Gastrocnemius medialis (tissue), 4 donors: ENCODE results near the gene PHLPP2. TPM values are rescaled to one million over a fixed set of nuclear protein-coding genes. Genes with fewer than 3 reads are reported as not detected.

Source experiments
- ATAC-seq, 2 donors: fragments of 150-250 bp; one replicate each; pipeline ENCODE4 v1.9.1; 2016
- DNase-seq, 2 donors: peaks; one replicate each; pipeline ENCODE4 v3.0.0-alpha.2; 2019
- H3K27ac ChIP-seq, 4 donors: fragments of 200-600 bp; sonication (generic); 1 replicate in 1 of 4; 2 replicates in 3 of 4; pipeline ENCODE4 v1.5.1; 2016 to 2018; ENCODE audit warnings: mild to moderate bottlenecking in 2 of 4, moderate library complexity in 1 of 4
- H3K27me3 ChIP-seq, 3 donors: fragments of 200-600 bp; sonication (generic) in 2 of 3; 1 replicate in 1 of 3; 2 replicates in 2 of 3; pipeline versions ENCODE4 v1.5.1 to v1.6.0; 2016 to 2019; ENCODE audit warnings: mild to moderate bottlenecking in 1 of 3, moderate library complexity in 1 of 3
- H3K36me3 ChIP-seq, 2 donors: fragments of 200-600 bp; sonication (generic) in 1 of 2; one replicate each; pipeline ENCODE4 v1.5.1; 2017 to 2018
- H3K4me1 ChIP-seq, 2 donors: fragments of 200-600 bp; sonication (generic) in 1 of 2; one replicate each; pipeline ENCODE4 v1.5.1; 2016 to 2017; ENCODE audit warnings: mild to moderate bottlenecking in 2 of 2
- H3K4me3 ChIP-seq, 4 donors: fragments of 200-600 bp; sonication (generic) in 3 of 4; 1 replicate in 1 of 4; 2 replicates in 3 of 4; pipeline ENCODE4 v1.5.1; 2016 to 2019; ENCODE audit warnings: mild to moderate bottlenecking in 2 of 4
- H3K9me3 ChIP-seq, 3 donors: fragments of 200-600 bp; sonication (generic) in 2 of 3; 1 replicate in 1 of 3; 2 replicates in 2 of 3; pipeline ENCODE4 v1.5.1; 2016 to 2019
- CTCF ChIP-seq, 5 experiments: fragments of 450-650 bp in 3 of 5; fragments of 200-600 bp in 2 of 5; sonication (generic) in 2 of 5; IDR thresholded peaks in 4 of 5; conservative IDR thresholded peaks in 1 of 5; 1 replicate in 4 of 5; 2 replicates in 1 of 5; pipeline ENCODE4 v1.5.1; 2016 to 2019; ENCODE audit warnings: antibody characterized with exemption in 5 of 5, mild to moderate bottlenecking in 3 of 5, moderate library complexity in 3 of 5
- POLR2A ChIP-seq, 2 donors: fragments of 450-650 bp; IDR thresholded peaks; one replicate each; pipeline ENCODE4 v1.6.1; 2017; ENCODE audit warnings: antibody characterized with exemption in 2 of 2, mild to moderate bottlenecking in 2 of 2, moderate library complexity in 2 of 2
- in situ Hi-C, 4 donors: fragments of 200-750 bp; cut with MboI; loops; one replicate each; pipeline versions ENCODE4 v1.15.0 to v1.8.0; 2017; ENCODE audit warnings: low sequenced_read_pairs in 4 of 4
- intact Hi-C: fragments of 100-400 bp; cut with DNase I; formaldehyde crosslinking; loops from one replicate; pipeline ENCODE4 v1.15.1; 2023; ENCODE audit warnings: low total_unique reads
- total RNA-seq, 4 donors: library from RNA; depleted of rRNA; stranded (reverse); fragments of >200 nt; gene quantifications; one replicate each; pipeline versions ENCODE4 v1.1.0 to v1.2.3, GENCODE V29; 2016

PHLPP2 gene
- total RNA-seq, 4 donors from 2014 or later, result 4.5 to 9.1 (median 5.0) TPM

- H3K36me3 ChIP-seq, result peaks cover 0 to 27% of the 10 kb centered on the region in 2 donors
- no peaks in the 10 kb centered on the region for H3K9me3 ChIP-seq
- in situ Hi-C loops, result no loop called here
- intact Hi-C loops, result no loop called here
- ATAC-seq, result no peak
- no peaks in the 10 kb centered on the region for H3K27me3 ChIP-seq
- H3K27ac ChIP-seq, result no peak overlapping the region
- TF ChIP-seq POLR2A (IDR thresholded peaks at IDR 0.05), result no peak
- no peak for DNase-seq
- no peak overlapping the region for H3K4me3 ChIP-seq
- no peaks in the 10 kb centered on the region for H3K4me1 ChIP-seq
Observed at GRCh38 chr16:71647391-71647790, 77.1 kb downstream of the PHLPP2 start.

DNA sequence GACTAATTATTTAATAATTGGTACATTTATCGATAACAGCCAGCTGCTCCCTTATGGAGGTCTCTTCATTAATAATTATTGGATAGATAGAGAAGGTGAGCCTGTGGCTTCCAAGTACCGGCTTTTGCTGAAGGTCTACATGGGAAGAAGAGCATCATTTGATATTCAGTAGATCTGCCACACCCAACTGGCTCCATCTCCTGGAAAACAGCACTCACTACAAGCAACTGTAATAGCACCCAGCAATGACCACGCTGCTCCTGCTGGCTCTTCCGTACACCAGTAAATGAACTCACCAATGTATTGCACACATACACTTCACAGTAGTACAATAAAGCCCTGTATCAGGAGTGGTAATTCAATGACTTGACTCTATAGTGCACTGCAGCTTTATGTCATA, 79.1 kb downstream of the PHLPP2 start:
- H3K9me3 ChIP-seq, result no peaks in the 10 kb centered on the region
- in situ Hi-C loops (no loop called here), intact Hi-C loops (no loop called here)
- DNase-seq (no peak), ATAC-seq (no peak)
- peaks cover 0 to 28% of the 10 kb centered on the region in 2 donors for H3K36me3 ChIP-seq
- H3K4me1 ChIP-seq, result no peaks in the 10 kb centered on the region
- H3K4me3 ChIP-seq, result no peak overlapping the region
- H3K27me3 ChIP-seq, result no peaks in the 10 kb centered on the region
- no peak overlapping the region for H3K27ac ChIP-seq
- TF ChIP-seq CTCF (IDR thresholded peaks at IDR 0.05 in 4 of 5, conservative IDR thresholded peaks at IDR 0.05 in 1 of 5) (no peak), POLR2A (IDR thresholded peaks at IDR 0.05) (no peak)

DNA sequence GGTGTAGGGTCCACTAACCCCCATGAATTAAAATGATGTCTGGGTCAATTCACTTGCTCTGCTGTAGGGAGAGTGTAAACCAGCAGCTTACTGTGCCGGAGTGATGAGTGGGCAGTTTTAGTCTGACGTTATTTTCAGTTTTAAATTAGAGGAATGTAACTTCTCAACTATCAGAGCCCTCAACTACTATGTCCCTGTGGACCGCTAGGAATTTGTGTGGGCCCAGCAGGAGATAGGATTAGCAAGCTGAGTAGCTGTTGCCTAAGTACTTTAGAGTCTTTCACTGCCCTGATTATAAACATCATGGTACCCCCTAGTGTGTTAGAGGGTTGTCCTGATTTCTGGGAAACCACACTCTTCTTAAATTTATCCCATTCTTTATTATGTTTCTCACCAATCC, 87.1 kb downstream of the PHLPP2 start:
- in situ Hi-C loops, result no loop called here
- no peaks in the 10 kb centered on the region for H3K27me3 ChIP-seq
- no peak overlapping the region for H3K27ac ChIP-seq
- DNase-seq, result no peak
- ATAC-seq, result no peak
- no peak for TF ChIP-seq CTCF (IDR thresholded peaks at IDR 0.05 in 4 of 5, conservative IDR thresholded peaks at IDR 0.05 in 1 of 5)
- no peak for TF ChIP-seq POLR2A (IDR thresholded peaks at IDR 0.05)
- intact Hi-C loops, result no loop called here
- no peak overlapping the region for H3K4me3 ChIP-seq
- H3K9me3 ChIP-seq, result no peaks in the 10 kb centered on the region
- H3K4me1 ChIP-seq, result no peaks in the 10 kb centered on the region
- peaks cover 0 to 7% of the 10 kb centered on the region in 2 donors for H3K36me3 ChIP-seq

- in situ Hi-C loops, result no loop called here
Observed at GRCh38 chr16:71635632-71636031, 88.9 kb downstream of the PHLPP2 start.

DNA sequence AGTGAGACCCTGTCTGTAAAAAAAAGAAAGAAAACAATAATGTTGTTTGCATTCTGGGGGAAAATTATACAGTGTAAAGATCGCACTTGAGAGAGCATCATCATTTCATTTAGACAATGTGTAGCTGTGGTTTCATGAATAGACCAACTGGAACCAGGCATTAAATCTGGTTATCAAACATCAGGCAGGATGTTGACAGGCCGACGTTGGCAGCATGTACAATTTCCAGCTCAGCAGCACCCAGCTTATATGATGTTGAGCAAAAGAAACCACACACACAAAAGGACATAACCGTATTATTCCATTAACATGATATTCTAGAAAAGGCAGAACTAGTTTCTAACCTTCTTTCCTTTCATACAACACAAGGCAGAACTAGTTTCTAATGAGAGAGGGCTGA, 92.7 kb downstream of the PHLPP2 start:
- DNase-seq (no peak), ATAC-seq (no peak)
- in situ Hi-C loops, result no loop called here
- TF ChIP-seq POLR2A (IDR thresholded peaks at IDR 0.05) (no peak), CTCF (IDR thresholded peaks at IDR 0.05 in 4 of 5, conservative IDR thresholded peaks at IDR 0.05 in 1 of 5) (no peak)
- intact Hi-C loops, result no loop called here
- Histone ChIP-seq H3K9me3 (no peaks in the 10 kb centered on the region), H3K36me3 (no peaks in the 10 kb centered on the region), H3K4me1 (no peaks in the 10 kb centered on the region), H3K27ac (no peak overlapping the region), H3K27me3 (peaks cover 12 to 15% (median 13%) of the 10 kb centered on the region in 3 donors), H3K4me3 (no peak overlapping the region)

More at GRCh38 chr16:71635632-71636031, 88.9 kb downstream of the PHLPP2 start:
- ATAC-seq (no peak), DNase-seq (no peak)
- H3K4me1 ChIP-seq, result no peaks in the 10 kb centered on the region
- no peak overlapping the region for H3K4me3 ChIP-seq
- peaks cover 0 to 6% of the 10 kb centered on the region in 2 donors for H3K36me3 ChIP-seq
- intact Hi-C loops, result no loop called here
- no peak for TF ChIP-seq CTCF (IDR thresholded peaks at IDR 0.05 in 4 of 5, conservative IDR thresholded peaks at IDR 0.05 in 1 of 5)
- TF ChIP-seq POLR2A (IDR thresholded peaks at IDR 0.05), result no peak
- H3K27ac ChIP-seq, result no peak overlapping the region
- no peaks in the 10 kb centered on the region for H3K9me3 ChIP-seq
- no peaks in the 10 kb centered on the region for H3K27me3 ChIP-seq
